Thyroid gland (tissue), 4 donors: ENCODE data around the gene LAMA1.

Experiments used
- CTCF ChIP-seq, 6 experiments: fragments of 200-600 bp in 3 of 6; fragments of 450-650 bp in 3 of 6; sonication (generic) in 3 of 6; IDR thresholded peaks; one replicate each; pipeline ENCODE4 v1.5.1; 2016 to 2019; ENCODE audit warnings: antibody characterized with exemption in 6 of 6, mild to moderate bottlenecking in 2 of 6, inconsistent platforms in 1 of 6, moderate library complexity in 1 of 6
- POLR2A ChIP-seq, 2 donors: fragments of 450-650 bp; IDR thresholded peaks; one replicate each; pipeline ENCODE4 v1.6.1; 2017; ENCODE audit warnings: antibody characterized with exemption in 2 of 2, mild to moderate bottlenecking in 2 of 2, moderate library complexity in 1 of 2

GRCh38 chr18:6921571-6921970 is 196.0 kb downstream of the LAMA1 start:
- TF ChIP-seq POLR2A (IDR thresholded peaks at IDR 0.05) (no peak), CTCF (IDR thresholded peaks at IDR 0.05) (no peak)
